Mesothelial cell of epicardium (in vitro differentiated cells): ENCODE results near the gene HSPA1A. TPM values are rescaled to one million over a fixed set of nuclear protein-coding genes. Genes with fewer than 3 reads are reported as not detected.

Source experiments
- DNase-seq, 2 experiments: peaks; one replicate each; pipeline ENCODE4 v3.0.0; 2021; ENCODE audit warnings: low spot score in 2 of 2; ENCODE audit not compliant: unreplicated experiment in 2 of 2
- H3K27ac Mint-ChIP-seq: 2 replicates; pipeline ENCODE4 v1.8.0; 2021; ENCODE audit warnings: mixed read lengths
- H3K27me3 Mint-ChIP-seq: 2 replicates; pipeline ENCODE4 v1.8.0; 2021; ENCODE audit warnings: low read depth, mixed read lengths
- H3K36me3 Mint-ChIP-seq: 2 replicates; pipeline ENCODE4 v1.8.0; 2021; ENCODE audit warnings: mixed read lengths
- H3K4me1 Mint-ChIP-seq: 2 replicates; pipeline ENCODE4 v1.8.0; 2021; ENCODE audit warnings: mixed read lengths
- H3K4me3 Mint-ChIP-seq: 2 replicates; pipeline ENCODE4 v1.8.0; 2021; ENCODE audit warnings: mild to moderate bottlenecking, moderate library complexity, mixed read lengths
- H3K9me3 Mint-ChIP-seq: 2 replicates; pipeline ENCODE4 v1.8.0; 2021; ENCODE audit warnings: mixed read lengths
- total RNA-seq: library from RNA; stranded (reverse); gene quantifications from 3 replicates; pipeline ENCODE4 v1.2.1, GENCODE V29; 2021
- TF ChIP-seq, protein P1 (sequence below): fragments of 200-600 bp; sonication (generic); IDR thresholded peaks from one replicate; pipeline ENCODE4 v1.5.0; 2021; ENCODE audit warnings: antibody characterized with exemption; ENCODE audit not compliant: unreplicated experiment

The HSPA1A gene
- total RNA-seq, 1 donor from 2014 or later, result 70.1 TPM

GRCh38 chr6:31779908-31780307 lies 35.4 kb upstream of the HSPA1A start:
- H3K4me3 Mint-ChIP-seq, result no peak overlapping the region
- peaks cover 22% of the 10 kb centered on the region for H3K36me3 Mint-ChIP-seq
- no peaks in the 10 kb centered on the region for H3K9me3 Mint-ChIP-seq
- no peak overlapping the region for H3K27ac Mint-ChIP-seq
- H3K27me3 Mint-ChIP-seq, result no peaks in the 10 kb centered on the region
- no peak for DNase-seq
- TF ChIP-seq, protein P1, sequence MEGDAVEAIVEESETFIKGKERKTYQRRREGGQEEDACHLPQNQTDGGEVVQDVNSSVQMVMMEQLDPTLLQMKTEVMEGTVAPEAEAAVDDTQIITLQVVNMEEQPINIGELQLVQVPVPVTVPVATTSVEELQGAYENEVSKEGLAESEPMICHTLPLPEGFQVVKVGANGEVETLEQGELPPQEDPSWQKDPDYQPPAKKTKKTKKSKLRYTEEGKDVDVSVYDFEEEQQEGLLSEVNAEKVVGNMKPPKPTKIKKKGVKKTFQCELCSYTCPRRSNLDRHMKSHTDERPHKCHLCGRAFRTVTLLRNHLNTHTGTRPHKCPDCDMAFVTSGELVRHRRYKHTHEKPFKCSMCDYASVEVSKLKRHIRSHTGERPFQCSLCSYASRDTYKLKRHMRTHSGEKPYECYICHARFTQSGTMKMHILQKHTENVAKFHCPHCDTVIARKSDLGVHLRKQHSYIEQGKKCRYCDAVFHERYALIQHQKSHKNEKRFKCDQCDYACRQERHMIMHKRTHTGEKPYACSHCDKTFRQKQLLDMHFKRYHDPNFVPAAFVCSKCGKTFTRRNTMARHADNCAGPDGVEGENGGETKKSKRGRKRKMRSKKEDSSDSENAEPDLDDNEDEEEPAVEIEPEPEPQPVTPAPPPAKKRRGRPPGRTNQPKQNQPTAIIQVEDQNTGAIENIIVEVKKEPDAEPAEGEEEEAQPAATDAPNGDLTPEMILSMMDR, result no peak
- peaks cover 12% of the 10 kb centered on the region for H3K4me1 Mint-ChIP-seq

DNA sequence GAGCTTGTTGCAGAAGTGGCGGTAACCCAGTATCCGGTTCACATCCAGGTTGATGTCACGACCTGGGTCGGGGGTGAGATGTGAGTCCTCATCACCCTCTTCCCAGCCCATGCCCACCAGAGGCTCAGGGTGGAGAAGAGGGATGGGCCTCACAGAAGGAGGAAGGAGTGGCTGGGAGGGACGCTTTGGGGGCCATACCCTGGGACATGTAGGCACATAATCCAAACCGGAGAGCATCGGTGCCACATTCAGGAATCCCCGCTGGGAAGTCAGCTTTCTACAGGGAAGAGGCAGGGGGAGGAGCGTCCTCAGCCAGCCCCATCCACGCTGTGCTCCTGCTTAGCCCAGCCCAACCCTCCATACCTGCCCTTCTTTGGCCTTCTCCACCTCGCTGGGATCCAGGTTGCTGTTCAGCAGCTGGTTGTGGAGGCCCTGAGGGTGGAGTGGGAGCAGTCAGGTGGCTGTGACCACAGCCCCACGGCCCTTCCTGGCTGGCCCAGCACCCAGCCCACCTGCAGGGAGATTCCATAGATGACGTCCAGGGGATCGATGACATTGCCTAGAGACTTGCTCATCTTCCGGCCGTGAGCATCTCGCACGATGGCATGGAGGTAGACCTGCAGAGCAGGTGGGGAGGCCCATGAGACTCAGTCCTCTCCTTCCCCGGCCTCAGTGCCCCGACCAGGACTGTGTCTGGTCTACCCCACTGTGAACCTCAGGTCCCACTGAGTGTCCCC lies 34.7 kb upstream of the HSPA1A start:
- H3K27me3 Mint-ChIP-seq, result no peaks in the 10 kb centered on the region
- no peak for DNase-seq
- peaks cover 10% of the 10 kb centered on the region for H3K4me1 Mint-ChIP-seq
- H3K9me3 Mint-ChIP-seq, result no peaks in the 10 kb centered on the region
- H3K27ac Mint-ChIP-seq, result no peak overlapping the region
- H3K4me3 Mint-ChIP-seq, result no peak overlapping the region
- peaks cover 22% of the 10 kb centered on the region for H3K36me3 Mint-ChIP-seq
- TF ChIP-seq, protein P1, result no peak

DNA sequence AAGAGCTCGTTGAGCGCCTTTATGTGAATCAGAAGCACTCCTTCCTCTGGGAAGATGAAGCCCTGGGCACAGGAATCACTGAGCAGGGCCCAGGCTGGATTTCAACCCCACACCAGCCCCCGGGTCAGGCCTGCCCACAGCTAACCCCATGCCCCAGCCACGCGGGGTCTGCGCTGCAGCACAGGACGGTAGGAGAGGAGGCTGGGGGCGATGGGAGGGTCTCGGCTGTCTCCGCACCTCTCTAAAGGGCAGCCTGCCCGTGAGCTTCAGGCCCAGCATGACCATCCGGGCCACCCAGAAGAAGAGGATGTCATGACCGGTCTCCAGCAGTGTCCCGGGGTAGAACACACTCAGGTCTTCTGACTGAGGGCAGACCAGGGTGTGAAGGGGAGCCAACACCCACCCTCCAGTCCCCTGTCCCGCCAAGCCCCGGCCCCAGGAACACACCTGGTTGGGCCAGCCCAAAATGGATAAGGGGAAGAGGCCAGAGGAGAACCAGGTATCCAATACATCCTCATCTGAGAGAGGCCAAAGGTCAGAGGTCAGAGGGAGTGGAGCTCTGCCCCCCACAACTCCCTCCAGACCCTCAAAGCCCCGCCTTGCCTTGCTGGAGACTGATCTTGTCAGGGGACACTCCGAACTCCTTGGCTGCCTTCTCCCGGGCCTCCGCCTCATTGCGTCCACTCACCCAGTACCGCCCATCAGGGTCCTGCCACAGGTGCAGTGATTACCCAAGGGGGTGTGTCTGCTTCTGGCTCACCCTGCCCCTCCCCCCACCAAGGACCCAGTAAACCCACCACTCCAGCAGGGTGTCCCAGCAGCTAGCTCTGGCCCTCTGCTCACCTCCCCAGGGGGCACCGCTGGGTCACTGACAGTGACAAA lies 33.9 kb upstream of the HSPA1A start:
- TF ChIP-seq, protein P1, result no peak
- H3K4me3 Mint-ChIP-seq, result no peak overlapping the region
- peaks cover 5% of the 10 kb centered on the region for H3K4me1 Mint-ChIP-seq
- H3K9me3 Mint-ChIP-seq, result no peaks in the 10 kb centered on the region
- no peak overlapping the region for H3K27ac Mint-ChIP-seq
- peaks cover 22% of the 10 kb centered on the region for H3K36me3 Mint-ChIP-seq
- H3K27me3 Mint-ChIP-seq, result no peaks in the 10 kb centered on the region
- no peak for DNase-seq

- Mint-ChIP-seq H3K4me1 (no peaks in the 10 kb centered on the region), H3K27ac (no peak overlapping the region)
These were observed 33.1 kb upstream of the HSPA1A start for GRCh38 chr6:31782126-31782855.

More at GRCh38 chr6:31782126-31782855, 33.1 kb upstream of the HSPA1A start:
- Mint-ChIP-seq H3K36me3 (peaks cover 22% of the 10 kb centered on the region), H3K27me3 (no peaks in the 10 kb centered on the region), H3K9me3 (no peaks in the 10 kb centered on the region), H3K4me3 (no peak overlapping the region)
- DNase-seq, result no peak
- TF ChIP-seq, protein P1, result no peak
